Heart left ventricle (tissue), 13 donors: Measurements from ENCODE around the gene SP6.

Experiments
- POLR2A ChIP-seq, 2 donors: fragments of 450-650 bp; IDR thresholded peaks; one replicate each; pipeline ENCODE4 v1.6.1; 2017; ENCODE audit warnings: antibody characterized with exemption in 2 of 2, mild to moderate bottlenecking in 2 of 2, moderate library complexity in 2 of 2
- TF ChIP-seq, protein P1 (sequence below), 12 donors: fragments of 200-600 bp; sonication (generic) in 4 of 12; IDR thresholded peaks; one replicate each; pipeline versions ENCODE4 v1.5.0 to v1.8.0; 2018 to 2022; ENCODE audit warnings: antibody characterized with exemption in 12 of 12, mild to moderate bottlenecking in 5 of 12
- donor health status: ischemic (EF 13 %, LVEDD 7.1; RV severe dilation, severe dysfunction).
- donor health status: DM: no; HTN: yes; CAD: no.
- donor health status: DM: no; HTN: no; CAD: no.
- donor health status: ischemic (EF 25% LVEDD 6.9; RV normal size, moderate dysfunction).
- donor health status: ischemic (EF 25% LVEDD 5.7; RV mildly dilated, moderate dysfunction).
- donor health status: ischemic (EF 35%, LVEDD 5.7; RV mildly dilated, moderate dysfunction).
- donor health status: nonischemic (EF 11% LVEDD 7.7; RV severe dilation, severe dysfunction).
- donor health status: DM: yes; HTN: yes; CAD: no.
- donor health status: PGD.
- donor health status: ischemic (EF 29% LVEDD 5.4; RV normal size, mild dysfunction).
- donor health status: nonischemic (EF 23%, LVEDD 6.1; RV moderate dilation, normal function).

DNA sequence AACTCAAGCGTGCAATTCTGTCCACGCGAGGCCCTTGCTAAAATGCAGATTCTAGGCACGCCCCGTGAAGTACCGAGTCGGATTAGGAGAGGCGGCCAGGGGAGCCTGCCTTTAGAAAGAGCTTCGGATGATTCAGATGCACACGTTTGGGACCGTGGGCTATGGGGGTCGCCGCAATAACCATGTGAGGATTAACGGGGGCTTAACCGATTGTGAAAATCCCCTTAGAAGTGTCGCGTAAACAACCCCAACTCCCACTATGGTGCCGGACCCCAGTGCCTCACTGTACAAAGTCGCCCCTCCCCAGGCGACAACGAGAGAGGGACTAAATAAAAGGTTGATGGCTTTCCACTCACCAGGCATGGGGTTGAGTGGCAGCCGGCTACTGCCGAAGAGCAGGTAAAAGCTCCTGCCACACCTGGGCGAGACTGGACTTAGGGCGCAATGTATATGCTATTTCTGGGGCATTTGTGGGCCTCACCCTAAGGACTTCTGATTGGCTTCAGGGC lies 44.4 kb upstream of the SP6 start:
- TF ChIP-seq, protein P1, sequence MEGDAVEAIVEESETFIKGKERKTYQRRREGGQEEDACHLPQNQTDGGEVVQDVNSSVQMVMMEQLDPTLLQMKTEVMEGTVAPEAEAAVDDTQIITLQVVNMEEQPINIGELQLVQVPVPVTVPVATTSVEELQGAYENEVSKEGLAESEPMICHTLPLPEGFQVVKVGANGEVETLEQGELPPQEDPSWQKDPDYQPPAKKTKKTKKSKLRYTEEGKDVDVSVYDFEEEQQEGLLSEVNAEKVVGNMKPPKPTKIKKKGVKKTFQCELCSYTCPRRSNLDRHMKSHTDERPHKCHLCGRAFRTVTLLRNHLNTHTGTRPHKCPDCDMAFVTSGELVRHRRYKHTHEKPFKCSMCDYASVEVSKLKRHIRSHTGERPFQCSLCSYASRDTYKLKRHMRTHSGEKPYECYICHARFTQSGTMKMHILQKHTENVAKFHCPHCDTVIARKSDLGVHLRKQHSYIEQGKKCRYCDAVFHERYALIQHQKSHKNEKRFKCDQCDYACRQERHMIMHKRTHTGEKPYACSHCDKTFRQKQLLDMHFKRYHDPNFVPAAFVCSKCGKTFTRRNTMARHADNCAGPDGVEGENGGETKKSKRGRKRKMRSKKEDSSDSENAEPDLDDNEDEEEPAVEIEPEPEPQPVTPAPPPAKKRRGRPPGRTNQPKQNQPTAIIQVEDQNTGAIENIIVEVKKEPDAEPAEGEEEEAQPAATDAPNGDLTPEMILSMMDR (IDR thresholded peaks at IDR 0.05) = no peak
- TF ChIP-seq POLR2A (IDR thresholded peaks at IDR 0.05) = peak; percentile 65 to 94
